HFFc6 (cell line): ENCODE data around the gene CDC45. TPM values are rescaled to one million over a fixed set of nuclear protein-coding genes. Genes with fewer than 3 reads are reported as not detected.

ENCODE experiments used
- DNase-seq: peaks from one replicate; pipeline ENCODE4 v3.0.0-alpha.2; 2018
- H3K27ac Mint-ChIP-seq: 2 replicates; pipeline ENCODE4 v1.8.0; 2020; ENCODE audit warnings: mild to moderate bottlenecking, mixed read lengths
- H3K27me3 Mint-ChIP-seq: 2 replicates; pipeline ENCODE4 v1.8.0; 2021; ENCODE audit warnings: mild to moderate bottlenecking, moderate library complexity, mixed read lengths; ENCODE audit not compliant: insufficient read depth
- H3K36me3 Mint-ChIP-seq: 2 replicates; pipeline ENCODE4 v1.8.0; 2021; ENCODE audit warnings: low read depth, mixed read lengths
- H3K4me1 Mint-ChIP-seq: 2 replicates; pipeline ENCODE4 v1.8.0; 2020; ENCODE audit warnings: low read depth, mixed read lengths
- H3K4me3 Mint-ChIP-seq: 2 replicates; pipeline ENCODE4 v1.8.0; 2020; ENCODE audit warnings: mild to moderate bottlenecking, moderate library complexity, mixed read lengths
- H3K9me3 Mint-ChIP-seq: 2 replicates; pipeline ENCODE4 v1.8.0; 2020; ENCODE audit warnings: mild to moderate bottlenecking, mixed read lengths
- CTCF ChIP-seq: fragments of 200-600 bp; sonication (generic); IDR thresholded peaks from 2 replicates; pipeline ENCODE4 v1.5.0; 2021; ENCODE audit warnings: antibody characterized with exemption, mild to moderate bottlenecking
- total RNA-seq, 6 experiments: library from RNA; stranded (reverse); fragmentation: NEBNext Ultra II Directional; extraction: Animal tissue kit (Norgen Biotek cat#: 25700); gene quantifications; 2 replicates in 1 of 6; 3 replicates in 5 of 6; pipeline ENCODE4 v1.2.3, GENCODE V29; 2021

Gene CDC45
- total RNA-seq, 6 experiments from 2014 or later, result 8.8 to 17.4 (median 16.2) TPM

- Mint-ChIP-seq H3K27me3 (peaks cover 31% of the 10 kb centered on the region), H3K4me3 (no peak overlapping the region)
Observed at GRCh38 chr22:19549428-19549827, 69.7 kb downstream of the CDC45 start.

GRCh38 chr22:19550382-19550781 lies 70.7 kb downstream of the CDC45 start:
- Mint-ChIP-seq H3K27me3 (peaks cover 33% of the 10 kb centered on the region), H3K36me3 (no peaks in the 10 kb centered on the region), H3K9me3 (0 out of 2 replicates have a peak, but pooled peaks cover 3% of the 10 kb centered on the region), H3K4me3 (no peak overlapping the region), H3K4me1 (peaks cover 10% of the 10 kb centered on the region), H3K27ac (no peak overlapping the region)
- no peak for TF ChIP-seq CTCF
- DNase-seq, result no peak

More at GRCh38 chr22:19549428-19549827, 69.7 kb downstream of the CDC45 start:
- no peak overlapping the region for H3K27ac Mint-ChIP-seq
- H3K9me3 Mint-ChIP-seq, result 0 out of 2 replicates have a peak, but pooled peaks cover 3% of the 10 kb centered on the region
- H3K36me3 Mint-ChIP-seq, result no peaks in the 10 kb centered on the region
- H3K4me1 Mint-ChIP-seq, result peaks cover 3% of the 10 kb centered on the region
- DNase-seq, result no peak
- TF ChIP-seq CTCF, result no peak

- Mint-ChIP-seq H3K27ac (no peak overlapping the region), H3K36me3 (no peaks in the 10 kb centered on the region), H3K9me3 (0 out of 2 replicates have a peak, but pooled peaks cover 3% of the 10 kb centered on the region)
Observed at GRCh38 chr22:19553201-19553600, 73.5 kb downstream of the CDC45 start.

GRCh38 chr22:19554834-19555404 lies 75.2 kb downstream of the CDC45 start:
- TF ChIP-seq CTCF, result peak; percentile 42
- H3K27ac Mint-ChIP-seq, result peak overlapping the region; percentile 29; the same call in 1 of the 2 replicates
- no peaks in the 10 kb centered on the region for H3K36me3 Mint-ChIP-seq
- DNase-seq, result peak; percentile 46
- H3K4me3 Mint-ChIP-seq, result no peak overlapping the region
- 0 out of 2 replicates have a peak, but pooled peaks cover 3% of the 10 kb centered on the region for H3K9me3 Mint-ChIP-seq
- H3K27me3 Mint-ChIP-seq, result peaks cover 16% of the 10 kb centered on the region
- peaks cover 10% of the 10 kb centered on the region for H3K4me1 Mint-ChIP-seq

More at GRCh38 chr22:19553201-19553600, 73.5 kb downstream of the CDC45 start:
- no peak for TF ChIP-seq CTCF
- no peak for DNase-seq
- H3K4me1 Mint-ChIP-seq, result peaks cover 10% of the 10 kb centered on the region
- no peak overlapping the region for H3K4me3 Mint-ChIP-seq
- peaks cover 25% of the 10 kb centered on the region for H3K27me3 Mint-ChIP-seq

GRCh38 chr22:19555651-19556050 lies 75.9 kb downstream of the CDC45 start:
- Mint-ChIP-seq H3K9me3 (0 out of 2 replicates have a peak, but pooled peaks cover 3% of the 10 kb centered on the region), H3K4me1 (peaks cover 10% of the 10 kb centered on the region), H3K36me3 (no peaks in the 10 kb centered on the region), H3K4me3 (no peak overlapping the region), H3K27me3 (peaks cover 10% of the 10 kb centered on the region), H3K27ac (no peak overlapping the region)
- DNase-seq, result no peak
- no peak for TF ChIP-seq CTCF
